Measurements from ENCODE around the gene ASIC1. TPM values are rescaled to one million over a fixed set of nuclear protein-coding genes. Genes with fewer than 3 reads are reported as not detected.

Gene ASIC1
- total and polyA plus RNA-seq, 2 of the 13 experiments (the other 11 are each of a cell fraction or from before 2014, with no cell fraction given), result 0.44 to 1.5 TPM

- TF ChIP-seq, protein P1, sequence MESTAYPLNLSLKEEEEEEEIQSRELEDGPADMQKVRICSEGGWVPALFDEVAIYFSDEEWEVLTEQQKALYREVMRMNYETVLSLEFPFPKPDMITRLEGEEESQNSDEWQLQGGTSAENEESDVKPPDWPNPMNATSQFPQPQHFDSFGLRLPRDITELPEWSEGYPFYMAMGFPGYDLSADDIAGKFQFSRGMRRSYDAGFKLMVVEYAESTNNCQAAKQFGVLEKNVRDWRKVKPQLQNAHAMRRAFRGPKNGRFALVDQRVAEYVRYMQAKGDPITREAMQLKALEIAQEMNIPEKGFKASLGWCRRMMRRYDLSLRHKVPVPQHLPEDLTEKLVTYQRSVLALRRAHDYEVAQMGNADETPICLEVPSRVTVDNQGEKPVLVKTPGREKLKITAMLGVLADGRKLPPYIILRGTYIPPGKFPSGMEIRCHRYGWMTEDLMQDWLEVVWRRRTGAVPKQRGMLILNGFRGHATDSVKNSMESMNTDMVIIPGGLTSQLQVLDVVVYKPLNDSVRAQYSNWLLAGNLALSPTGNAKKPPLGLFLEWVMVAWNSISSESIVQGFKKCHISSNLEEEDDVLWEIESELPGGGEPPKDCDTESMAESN (CRISPR knock-in tag; conservative IDR thresholded peaks at IDR 0.05), result peak; percentile 90
- TF ChIP-seq AKNA (CRISPR knock-in tag; IDR thresholded peaks at IDR 0.05; ENCODE audit: borderline replicate concordance) (no peak), ZNF724P (CRISPR knock-in tag; IDR thresholded peaks at IDR 0.05; ENCODE audit: borderline replicate concordance) (peak; percentile 59; the same call in 1 of the 2 replicates), NCOA1 (CRISPR knock-in tag; IDR thresholded peaks at IDR 0.05) (no peak), KDM1A (CRISPR knock-in tag; IDR thresholded peaks at IDR 0.05) (no peak), ZNF569 (CRISPR knock-in tag; IDR thresholded peaks at IDR 0.05; ENCODE audit: borderline replicate concordance) (no peak), NRL (CRISPR knock-in tag; IDR thresholded peaks at IDR 0.05; ENCODE audit: borderline replicate concordance) (peak; percentile 42; the same call in 1 of the 2 replicates), CREB1 (IDR thresholded peaks at IDR 0.05) (peak; percentile 96), CREB1 (CRISPR knock-in tag; IDR thresholded peaks at IDR 0.05) (peak; percentile 99), GTF2F1 (IDR thresholded peaks at IDR 0.05; ENCODE audit: low read length) (no peak), ZNF713 (CRISPR knock-in tag; IDR thresholded peaks at IDR 0.05) (peak; percentile 92; the same call in 1 of the 2 replicates), SIX4 (CRISPR knock-in tag; IDR thresholded peaks at IDR 0.05) (no peak), YEATS2 (CRISPR knock-in tag; IDR thresholded peaks at IDR 0.05; ENCODE audit: borderline replicate concordance) (peak; percentile 79; the same call in 1 of the 2 replicates), MAFG (CRISPR knock-in tag; IDR thresholded peaks at IDR 0.05) (no peak), RFXANK (CRISPR knock-in tag; IDR thresholded peaks at IDR 0.05) (peak; percentile 100)
- TF ChIP-seq, protein P2, sequence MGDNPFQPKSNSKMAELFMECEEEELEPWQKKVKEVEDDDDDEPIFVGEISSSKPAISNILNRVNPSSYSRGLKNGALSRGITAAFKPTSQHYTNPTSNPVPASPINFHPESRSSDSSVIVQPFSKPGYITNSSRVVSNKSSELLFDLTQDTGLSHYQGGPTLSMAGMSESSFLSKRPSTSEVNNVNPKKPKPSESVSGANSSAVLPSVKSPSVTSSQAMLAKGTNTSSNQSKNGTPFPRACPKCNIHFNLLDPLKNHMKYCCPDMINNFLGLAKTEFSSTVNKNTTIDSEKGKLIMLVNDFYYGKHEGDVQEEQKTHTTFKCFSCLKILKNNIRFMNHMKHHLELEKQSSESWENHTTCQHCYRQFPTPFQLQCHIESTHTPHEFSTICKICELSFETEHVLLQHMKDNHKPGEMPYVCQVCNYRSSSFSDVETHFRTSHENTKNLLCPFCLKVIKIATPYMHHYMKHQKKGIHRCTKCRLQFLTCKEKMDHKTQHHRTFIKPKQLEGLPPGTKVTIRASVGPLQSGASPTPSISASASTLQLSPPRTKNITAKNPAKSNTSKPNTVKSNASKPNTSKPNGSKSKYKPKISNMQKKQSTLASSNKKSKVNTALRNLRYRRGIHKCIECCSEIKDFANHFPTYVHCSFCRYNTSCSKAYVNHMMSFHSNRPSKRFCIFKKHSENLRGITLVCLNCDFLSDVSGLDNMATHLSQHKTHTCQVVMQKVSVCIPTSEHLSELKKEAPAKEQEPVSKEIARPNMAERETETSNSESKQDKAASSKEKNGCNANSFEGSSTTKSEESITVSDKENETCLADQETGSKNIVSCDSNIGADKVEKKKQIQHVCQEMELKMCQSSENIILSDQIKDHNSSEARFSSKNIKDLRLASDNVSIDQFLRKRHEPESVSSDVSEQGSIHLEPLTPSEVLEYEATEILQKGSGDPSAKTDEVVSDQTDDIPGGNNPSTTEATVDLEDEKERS (CRISPR knock-in tag; IDR thresholded peaks at IDR 0.05), result peak; percentile 91
- TF ChIP-seq, protein P3, sequence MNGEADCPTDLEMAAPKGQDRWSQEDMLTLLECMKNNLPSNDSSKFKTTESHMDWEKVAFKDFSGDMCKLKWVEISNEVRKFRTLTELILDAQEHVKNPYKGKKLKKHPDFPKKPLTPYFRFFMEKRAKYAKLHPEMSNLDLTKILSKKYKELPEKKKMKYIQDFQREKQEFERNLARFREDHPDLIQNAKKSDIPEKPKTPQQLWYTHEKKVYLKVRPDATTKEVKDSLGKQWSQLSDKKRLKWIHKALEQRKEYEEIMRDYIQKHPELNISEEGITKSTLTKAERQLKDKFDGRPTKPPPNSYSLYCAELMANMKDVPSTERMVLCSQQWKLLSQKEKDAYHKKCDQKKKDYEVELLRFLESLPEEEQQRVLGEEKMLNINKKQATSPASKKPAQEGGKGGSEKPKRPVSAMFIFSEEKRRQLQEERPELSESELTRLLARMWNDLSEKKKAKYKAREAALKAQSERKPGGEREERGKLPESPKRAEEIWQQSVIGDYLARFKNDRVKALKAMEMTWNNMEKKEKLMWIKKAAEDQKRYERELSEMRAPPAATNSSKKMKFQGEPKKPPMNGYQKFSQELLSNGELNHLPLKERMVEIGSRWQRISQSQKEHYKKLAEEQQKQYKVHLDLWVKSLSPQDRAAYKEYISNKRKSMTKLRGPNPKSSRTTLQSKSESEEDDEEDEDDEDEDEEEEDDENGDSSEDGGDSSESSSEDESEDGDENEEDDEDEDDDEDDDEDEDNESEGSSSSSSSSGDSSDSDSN (CRISPR knock-in tag; IDR thresholded peaks at IDR 0.05), result peak; percentile 93
These were observed 54.5 kb downstream of the ASIC1 start, which contains the start of gene COX14 (continued) for GRCh38 chr12:50111693-50112455.

All from HepG2 (cell line).